Choroid plexus epithelial cell (primary cell): ENCODE data around the gene CHTF18.
"Not testable (repeated sequence)": the region's sequence is repeated elsewhere in the genome, so short reads cannot be mapped to it uniquely, and the experiment has no call there.

Source experiments
- DNase-seq: peaks from one replicate; pipeline ENCODE4 v3.0.0-alpha.2; 2010; ENCODE audit warnings: low read depth
- H3K4me3 ChIP-seq: 2 replicates; pipeline ENCODE4 v1.5.1; 2011; ENCODE audit warnings: low read depth, mild to moderate bottlenecking, control low read depth, low read length, moderate library complexity
- CTCF ChIP-seq: conservative IDR thresholded peaks from 2 replicates; pipeline ENCODE4 v1.5.1; 2011; ENCODE audit warnings: low read depth, mild to moderate bottlenecking, control low read depth, inconsistent platforms, low read length, moderate library complexity

Gene CHTF18

GRCh38 chr16:751152-752006 lies 37.0 kb upstream of the CHTF18 start:
- no peak for TF ChIP-seq CTCF
- no peak overlapping the region for H3K4me3 ChIP-seq
- DNase-seq: no peak

GRCh38 chr16:752007-752312 lies 36.5 kb upstream of the CHTF18 start:
- no peak overlapping the region for H3K4me3 ChIP-seq
- no peak for TF ChIP-seq CTCF
- DNase-seq: no peak

- not testable (repeated sequence) for H3K4me3 ChIP-seq, DNase-seq
Observed at GRCh38 chr16:754121-754607, 34.3 kb upstream of the CHTF18 start.

- DNase-seq: no peak
- TF ChIP-seq CTCF: no peak
- no peak overlapping the region for H3K4me3 ChIP-seq
Observed at GRCh38 chr16:754656-755055, 33.8 kb upstream of the CHTF18 start.

GRCh38 chr16:756428-756827 lies 32.0 kb upstream of the CHTF18 start:
- no peak for TF ChIP-seq CTCF
- DNase-seq: no peak
- no peak overlapping the region for H3K4me3 ChIP-seq

- no peak for TF ChIP-seq CTCF
- no peak overlapping the region for H3K4me3 ChIP-seq
- DNase-seq: no peak
Observed at GRCh38 chr16:759110-759910, 29.1 kb upstream of the CHTF18 start.

- DNase-seq: no peak
- H3K4me3 ChIP-seq: no peak overlapping the region
- TF ChIP-seq CTCF: no peak
Observed at GRCh38 chr16:760065-760464, 28.4 kb upstream of the CHTF18 start.
